ENCODE results near the gene TSPAN5.
"Not testable (repeated sequence)": the region's sequence is repeated elsewhere in the genome, so short reads cannot be mapped to it uniquely, and the experiment has no call there.

Gene TSPAN5

DNA sequence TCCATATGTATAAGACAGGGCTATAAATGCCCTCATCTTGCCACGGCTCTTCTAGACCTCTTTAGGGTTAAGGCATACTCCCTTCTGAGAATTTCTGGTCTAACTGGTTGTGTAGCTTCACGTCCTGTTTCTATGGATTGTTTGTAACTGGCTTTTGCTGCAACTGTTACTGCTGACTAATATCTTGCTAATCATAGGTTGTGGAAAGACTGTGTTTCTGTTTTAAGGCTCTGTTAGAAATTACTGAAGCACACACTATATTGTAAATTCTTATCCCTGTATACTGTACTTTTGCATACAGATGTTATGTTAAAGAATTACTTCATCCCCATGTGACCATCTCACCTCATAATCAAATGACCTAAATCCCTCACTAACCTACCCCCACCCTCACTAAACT lies 178.8 kb downstream of the TSPAN5 start:
- H3K4me3 Mint-ChIP-seq = peak overlapping the region; percentile 16
- not testable (repeated sequence) for H3K9me3 Mint-ChIP-seq; H3K27me3 Mint-ChIP-seq (ENCODE audit: low read depth)
- H3K36me3 Mint-ChIP-seq (ENCODE audit: low read depth) = peaks cover 34% of the 10 kb centered on the region
- peaks cover 69% of the 10 kb centered on the region for H3K4me1 Mint-ChIP-seq (ENCODE audit: low read depth)
- H3K27ac Mint-ChIP-seq = peak overlapping the region; percentile 60

GRCh38 chr4:98476891-98477290 lies 181.5 kb downstream of the TSPAN5 start:
- Mint-ChIP-seq H3K36me3 (ENCODE audit: low read depth) (peaks cover 44% of the 10 kb centered on the region), H3K4me3 (no peak overlapping the region), H3K27me3 (ENCODE audit: low read depth) (no peaks in the 10 kb centered on the region), H3K9me3 (no peaks in the 10 kb centered on the region), H3K27ac (no peak overlapping the region), H3K4me1 (ENCODE audit: low read depth) (peaks cover 53% of the 10 kb centered on the region)

- Mint-ChIP-seq H3K4me1 (ENCODE audit: low read depth) (peaks cover 40% of the 10 kb centered on the region), H3K36me3 (ENCODE audit: low read depth) (peaks cover 61% of the 10 kb centered on the region)
These were observed 184.0 kb downstream of the TSPAN5 start for GRCh38 chr4:98474408-98474844.

GRCh38 chr4:98473046-98473445 lies 185.4 kb downstream of the TSPAN5 start:
- peaks cover 29% of the 10 kb centered on the region for H3K4me1 Mint-ChIP-seq (ENCODE audit: low read depth)
- no peak overlapping the region for H3K27ac Mint-ChIP-seq
- H3K27me3 Mint-ChIP-seq (ENCODE audit: low read depth) = no peaks in the 10 kb centered on the region
- H3K4me3 Mint-ChIP-seq = no peak overlapping the region
- H3K36me3 Mint-ChIP-seq (ENCODE audit: low read depth) = peaks cover 57% of the 10 kb centered on the region
- no peaks in the 10 kb centered on the region for H3K9me3 Mint-ChIP-seq

More at GRCh38 chr4:98474408-98474844, 184.0 kb downstream of the TSPAN5 start:
- Mint-ChIP-seq H3K27ac (no peak overlapping the region), H3K27me3 (ENCODE audit: low read depth) (no peaks in the 10 kb centered on the region), H3K9me3 (no peaks in the 10 kb centered on the region), H3K4me3 (no peak overlapping the region)

- Mint-ChIP-seq H3K4me1 (ENCODE audit: low read depth) (peaks cover 28% of the 10 kb centered on the region), H3K27ac (no peak overlapping the region), H3K27me3 (ENCODE audit: low read depth) (no peaks in the 10 kb centered on the region), H3K4me3 (no peak overlapping the region), H3K9me3 (no peaks in the 10 kb centered on the region), H3K36me3 (ENCODE audit: low read depth) (peaks cover 47% of the 10 kb centered on the region)
These were observed 187.6 kb downstream of the TSPAN5 start for GRCh38 chr4:98470831-98471230.

GRCh38 chr4:98470366-98470765 lies 188.0 kb downstream of the TSPAN5 start:
- Mint-ChIP-seq H3K27me3 (ENCODE audit: low read depth) (no peaks in the 10 kb centered on the region), H3K9me3 (no peaks in the 10 kb centered on the region), H3K27ac (no peak overlapping the region), H3K36me3 (ENCODE audit: low read depth) (peaks cover 45% of the 10 kb centered on the region), H3K4me3 (no peak overlapping the region), H3K4me1 (ENCODE audit: low read depth) (peaks cover 32% of the 10 kb centered on the region)

GRCh38 chr4:98469771-98470170 lies 188.6 kb downstream of the TSPAN5 start:
- Mint-ChIP-seq H3K27ac (no peak overlapping the region), H3K36me3 (ENCODE audit: low read depth) (peaks cover 39% of the 10 kb centered on the region), H3K4me3 (no peak overlapping the region), H3K27me3 (ENCODE audit: low read depth) (no peaks in the 10 kb centered on the region), H3K9me3 (no peaks in the 10 kb centered on the region), H3K4me1 (ENCODE audit: low read depth) (peaks cover 28% of the 10 kb centered on the region)

- Mint-ChIP-seq H3K27ac (no peak overlapping the region), H3K27me3 (ENCODE audit: low read depth) (no peaks in the 10 kb centered on the region), H3K9me3 (no peaks in the 10 kb centered on the region), H3K36me3 (ENCODE audit: low read depth) (peaks cover 36% of the 10 kb centered on the region), H3K4me1 (ENCODE audit: low read depth) (peaks cover 27% of the 10 kb centered on the region), H3K4me3 (no peak overlapping the region)
These were observed 189.7 kb downstream of the TSPAN5 start for GRCh38 chr4:98468709-98469108.

DNA sequence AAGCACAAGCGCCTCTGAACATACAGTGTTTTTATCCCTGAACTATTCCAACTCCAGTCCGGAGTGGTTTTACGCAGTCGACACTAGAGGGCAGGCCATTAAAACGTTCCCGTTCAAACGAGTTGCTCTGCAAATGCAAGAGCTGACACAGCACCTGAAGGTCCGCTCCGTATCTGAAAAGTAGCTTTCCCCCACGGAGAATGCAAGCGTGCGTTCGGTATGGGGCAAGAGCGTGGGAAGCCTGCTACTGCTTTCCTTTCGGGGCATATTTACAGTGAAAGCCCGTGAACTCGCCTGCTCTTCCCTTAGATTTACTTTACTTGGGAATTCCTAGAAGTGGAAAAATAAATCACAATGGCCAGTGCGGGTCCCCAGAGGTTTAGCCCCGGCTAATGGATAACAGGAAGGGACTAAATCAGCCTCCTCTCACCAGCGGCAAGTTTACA lies 190.8 kb downstream of the TSPAN5 start:
- Mint-ChIP-seq H3K27ac (peak overlapping the region; percentile 36), H3K36me3 (ENCODE audit: low read depth) (peaks cover 30% of the 10 kb centered on the region)

DNA sequence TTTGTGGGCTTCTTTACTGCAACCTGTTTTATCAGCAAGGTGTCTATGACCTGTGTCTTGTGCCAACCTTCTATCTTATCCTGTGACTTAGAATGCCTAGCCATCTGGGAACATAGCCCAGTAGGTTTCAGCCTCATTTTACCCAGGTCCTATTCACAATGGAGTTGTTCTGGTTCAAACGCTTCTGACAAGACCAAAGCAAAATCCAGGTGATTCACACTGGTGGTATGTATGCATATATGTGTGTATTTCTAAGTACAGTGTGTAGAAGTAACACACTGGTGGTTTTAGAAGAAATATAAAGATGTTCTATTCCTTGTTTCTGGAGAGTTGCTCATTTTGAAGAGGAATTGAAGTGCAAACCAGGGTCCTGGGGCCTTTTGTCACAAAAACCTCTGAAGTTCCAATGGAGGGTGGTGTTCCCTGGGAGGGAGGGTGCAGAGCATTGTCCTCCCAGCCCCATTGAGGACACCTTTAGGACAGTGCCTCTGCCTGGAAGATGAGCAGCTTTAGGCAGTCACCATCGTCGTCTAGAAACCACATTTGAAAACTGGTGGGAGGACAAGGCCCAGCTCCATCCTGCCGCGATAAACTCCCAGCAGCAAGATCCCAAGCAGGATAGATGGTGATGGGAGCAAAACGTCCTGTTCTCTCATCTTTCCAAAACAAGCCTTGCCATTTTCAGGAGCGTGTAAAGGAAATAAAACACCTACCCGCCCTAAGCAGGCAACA lies 191.4 kb downstream of the TSPAN5 start:
- peaks cover 23% of the 10 kb centered on the region for H3K36me3 Mint-ChIP-seq (ENCODE audit: low read depth)
- H3K9me3 Mint-ChIP-seq = peaks cover 2% of the 10 kb centered on the region
- peaks cover 22% of the 10 kb centered on the region for H3K4me1 Mint-ChIP-seq (ENCODE audit: low read depth)
- H3K27ac Mint-ChIP-seq = no peak overlapping the region
- no peak overlapping the region for H3K4me3 Mint-ChIP-seq
- no peaks in the 10 kb centered on the region for H3K27me3 Mint-ChIP-seq (ENCODE audit: low read depth)

More for the DNA sequence above, 190.8 kb downstream of the TSPAN5 start:
- H3K9me3 Mint-ChIP-seq = no peaks in the 10 kb centered on the region
- H3K4me1 Mint-ChIP-seq (ENCODE audit: low read depth) = peaks cover 26% of the 10 kb centered on the region
- peak overlapping the region; percentile 55 for H3K4me3 Mint-ChIP-seq
- no peaks in the 10 kb centered on the region for H3K27me3 Mint-ChIP-seq (ENCODE audit: low read depth)

DNA sequence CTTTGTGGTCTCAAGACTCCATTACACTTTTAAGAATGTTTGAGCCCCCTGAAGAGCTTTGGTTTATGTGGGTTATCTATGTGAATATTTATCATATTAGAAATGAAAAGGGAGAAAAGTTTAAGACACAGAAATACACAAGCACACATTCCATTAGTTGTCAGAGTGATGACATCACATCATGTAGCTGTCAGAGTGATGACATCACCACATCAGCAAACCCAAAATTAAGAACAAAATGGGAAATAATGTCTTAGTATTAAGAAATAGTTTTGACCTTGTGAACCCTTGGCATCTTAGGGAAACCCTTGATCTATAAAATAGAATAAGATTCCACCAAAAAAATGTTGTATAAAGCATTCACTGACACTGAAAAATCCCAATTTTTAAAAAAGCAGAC lies 195.9 kb downstream of the TSPAN5 start:
- Mint-ChIP-seq H3K27me3 (ENCODE audit: low read depth) (no peaks in the 10 kb centered on the region), H3K4me3 (no peak overlapping the region), H3K9me3 (peaks cover 7% of the 10 kb centered on the region), H3K36me3 (ENCODE audit: low read depth) (peaks cover 7% of the 10 kb centered on the region), H3K4me1 (ENCODE audit: low read depth) (peaks cover 15% of the 10 kb centered on the region), H3K27ac (no peak overlapping the region)

DNA sequence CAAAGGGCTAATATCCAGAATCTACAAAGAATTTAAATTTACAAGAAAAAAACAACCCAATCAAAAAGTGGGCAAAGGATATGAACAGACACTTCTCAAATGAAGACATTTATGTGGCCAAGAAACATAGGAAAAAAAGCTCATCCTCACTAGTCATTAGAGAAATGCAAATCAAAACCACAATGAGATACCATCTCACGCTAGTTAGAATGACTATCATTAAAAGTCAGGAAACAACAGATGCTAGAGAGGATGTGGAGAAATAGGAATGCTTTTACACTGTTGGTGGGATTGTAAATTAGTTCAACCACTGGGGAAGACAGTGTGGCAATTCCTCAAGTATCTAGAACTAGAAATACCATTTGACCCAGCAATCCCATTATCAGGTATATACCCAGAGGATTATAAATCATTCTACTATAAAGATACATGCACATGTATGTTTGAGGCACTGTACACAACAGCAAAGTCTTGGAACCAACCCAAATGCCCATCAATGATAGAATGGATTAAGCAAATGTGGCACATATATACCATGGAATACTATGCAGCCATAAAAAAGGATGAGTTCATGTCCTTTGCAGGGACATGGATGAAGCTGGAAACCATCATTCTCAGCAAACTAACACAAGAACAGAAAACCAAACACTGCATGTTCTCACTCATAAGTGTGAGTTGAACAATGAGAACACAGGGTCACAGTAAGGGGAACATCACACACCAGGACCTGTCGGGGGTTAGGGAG lies 197.1 kb downstream of the TSPAN5 start:
- not testable (repeated sequence) for H3K27me3 Mint-ChIP-seq (ENCODE audit: low read depth); H3K27ac Mint-ChIP-seq; H3K4me3 Mint-ChIP-seq
- Mint-ChIP-seq H3K36me3 (ENCODE audit: low read depth) (peaks cover 10% of the 10 kb centered on the region), H3K4me1 (ENCODE audit: low read depth) (peaks cover 12% of the 10 kb centered on the region), H3K9me3 (peaks cover 11% of the 10 kb centered on the region)

GRCh38 chr4:98457422-98457821 lies 201.0 kb downstream of the TSPAN5 start:
- Mint-ChIP-seq H3K36me3 (ENCODE audit: low read depth) (peaks cover 25% of the 10 kb centered on the region), H3K9me3 (peaks cover 35% of the 10 kb centered on the region), H3K4me1 (ENCODE audit: low read depth) (peaks cover 16% of the 10 kb centered on the region)
- H3K27me3 Mint-ChIP-seq (ENCODE audit: low read depth); H3K27ac Mint-ChIP-seq; H3K4me3 Mint-ChIP-seq: not testable (repeated sequence)

- Mint-ChIP-seq H3K4me3 (no peak overlapping the region), H3K27ac (no peak overlapping the region), H3K36me3 (ENCODE audit: low read depth) (peaks cover 22% of the 10 kb centered on the region), H3K9me3 (peaks cover 29% of the 10 kb centered on the region), H3K4me1 (ENCODE audit: low read depth) (peaks cover 31% of the 10 kb centered on the region), H3K27me3 (ENCODE audit: low read depth) (no peaks in the 10 kb centered on the region)
These were observed 206.3 kb downstream of the TSPAN5 start for GRCh38 chr4:98452091-98452490.

DNA sequence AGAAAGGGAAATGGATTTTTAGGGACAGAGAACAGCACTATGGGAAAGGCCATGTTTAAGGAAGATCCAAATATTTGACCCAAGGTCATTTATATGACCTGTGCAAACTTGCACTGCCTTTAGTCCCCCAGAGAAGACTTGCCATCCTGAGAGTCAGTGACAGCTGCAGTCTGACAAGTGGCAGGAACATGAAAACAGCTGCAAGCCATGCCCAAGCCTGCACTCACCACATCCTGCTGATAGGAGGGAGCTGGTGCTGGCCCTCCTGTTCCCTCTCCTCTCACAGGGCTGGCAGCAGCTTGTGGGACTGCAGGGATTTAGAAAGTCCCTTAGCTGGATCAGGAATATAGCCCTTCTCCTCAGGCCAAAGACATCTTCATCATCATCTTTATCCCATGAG lies 209.5 kb downstream of the TSPAN5 start:
- peaks cover 42% of the 10 kb centered on the region for H3K4me1 Mint-ChIP-seq (ENCODE audit: low read depth)
- H3K4me3 Mint-ChIP-seq = peak overlapping the region; percentile 14
- no peaks in the 10 kb centered on the region for H3K27me3 Mint-ChIP-seq (ENCODE audit: low read depth)
- no peak overlapping the region for H3K27ac Mint-ChIP-seq
- peaks cover 22% of the 10 kb centered on the region for H3K36me3 Mint-ChIP-seq (ENCODE audit: low read depth)
- peaks cover 15% of the 10 kb centered on the region for H3K9me3 Mint-ChIP-seq
